Omental fat pad (tissue), 4 donors: ENCODE measurements around the gene TBL1X. TPM values are rescaled to one million over a fixed set of nuclear protein-coding genes. Genes with fewer than 3 reads are reported as not detected.

ENCODE experiments used
- ATAC-seq: fragments of 150-250 bp; one replicate; pipeline ENCODE4 v1.9.1; 2016; ENCODE audit warnings: mild to moderate bottlenecking, moderate library complexity; ENCODE audit not compliant: low FRiP score
- DNase-seq: peaks from one replicate; pipeline ENCODE4 v3.0.0-alpha.2; 2019; ENCODE audit warnings: low spot score
- total RNA-seq, 4 donors: library from RNA; depleted of rRNA; stranded (reverse); fragments of >200 nt; gene quantifications; one replicate each; pipeline ENCODE4 v1.1.0, GENCODE V29; 2016
- TF ChIP-seq, protein P1 (sequence below), 3 donors: fragments of 450-650 bp; IDR thresholded peaks; one replicate each; pipeline ENCODE4 v1.5.1; 2016 to 2017; ENCODE audit warnings: antibody characterized with exemption in 3 of 3, mild to moderate bottlenecking in 3 of 3, moderate library complexity in 2 of 3

TBL1X gene
- total RNA-seq, 4 donors from 2014 or later = 13.1 to 22.7 (median 16.2) TPM

DNA sequence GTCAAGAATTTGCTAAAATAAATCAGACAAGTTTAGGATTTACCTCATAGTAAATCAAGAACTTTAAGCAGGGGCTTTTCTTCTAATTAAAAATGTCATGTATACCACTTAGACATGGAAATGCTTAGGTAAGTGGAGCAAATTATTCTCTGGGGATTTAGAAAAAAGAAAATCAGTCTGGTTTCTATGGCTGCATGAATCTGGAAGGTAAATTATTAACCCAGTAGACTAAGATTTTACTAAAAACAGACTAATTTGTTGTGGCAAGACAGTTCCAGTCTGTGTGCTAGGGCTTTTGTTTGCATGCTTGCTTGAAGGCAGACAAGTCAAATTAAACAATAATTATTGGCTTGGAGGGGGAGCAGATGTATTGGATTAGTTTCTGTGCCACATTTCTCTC is 140.6 kb downstream of the TBL1X start:
- DNase-seq = no peak
- TF ChIP-seq, protein P1, sequence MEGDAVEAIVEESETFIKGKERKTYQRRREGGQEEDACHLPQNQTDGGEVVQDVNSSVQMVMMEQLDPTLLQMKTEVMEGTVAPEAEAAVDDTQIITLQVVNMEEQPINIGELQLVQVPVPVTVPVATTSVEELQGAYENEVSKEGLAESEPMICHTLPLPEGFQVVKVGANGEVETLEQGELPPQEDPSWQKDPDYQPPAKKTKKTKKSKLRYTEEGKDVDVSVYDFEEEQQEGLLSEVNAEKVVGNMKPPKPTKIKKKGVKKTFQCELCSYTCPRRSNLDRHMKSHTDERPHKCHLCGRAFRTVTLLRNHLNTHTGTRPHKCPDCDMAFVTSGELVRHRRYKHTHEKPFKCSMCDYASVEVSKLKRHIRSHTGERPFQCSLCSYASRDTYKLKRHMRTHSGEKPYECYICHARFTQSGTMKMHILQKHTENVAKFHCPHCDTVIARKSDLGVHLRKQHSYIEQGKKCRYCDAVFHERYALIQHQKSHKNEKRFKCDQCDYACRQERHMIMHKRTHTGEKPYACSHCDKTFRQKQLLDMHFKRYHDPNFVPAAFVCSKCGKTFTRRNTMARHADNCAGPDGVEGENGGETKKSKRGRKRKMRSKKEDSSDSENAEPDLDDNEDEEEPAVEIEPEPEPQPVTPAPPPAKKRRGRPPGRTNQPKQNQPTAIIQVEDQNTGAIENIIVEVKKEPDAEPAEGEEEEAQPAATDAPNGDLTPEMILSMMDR (IDR thresholded peaks at IDR 0.05) = no peak
- no peak for ATAC-seq

DNA sequence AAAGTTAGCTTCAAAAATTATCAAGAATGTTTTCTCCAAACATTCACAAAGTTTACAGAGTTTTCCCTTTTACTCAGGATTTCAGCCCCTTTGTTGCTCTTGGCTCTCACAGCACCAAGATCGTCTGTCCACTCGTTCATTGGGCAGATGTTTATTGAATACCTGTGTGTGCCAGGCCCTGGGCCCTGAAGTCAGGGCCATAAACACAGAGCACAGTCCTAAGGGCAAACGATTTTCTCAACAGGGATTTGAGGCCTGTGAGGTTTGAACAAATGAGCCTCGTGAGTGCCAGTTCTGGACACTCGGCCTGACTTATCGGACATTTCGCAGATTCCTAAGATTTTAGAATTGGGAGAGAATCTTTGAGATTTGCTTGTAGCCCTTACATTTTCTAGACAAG is 142.1 kb downstream of the TBL1X start:
- no peak for ATAC-seq
- TF ChIP-seq, protein P1 (IDR thresholded peaks at IDR 0.05) = no peak

DNA sequence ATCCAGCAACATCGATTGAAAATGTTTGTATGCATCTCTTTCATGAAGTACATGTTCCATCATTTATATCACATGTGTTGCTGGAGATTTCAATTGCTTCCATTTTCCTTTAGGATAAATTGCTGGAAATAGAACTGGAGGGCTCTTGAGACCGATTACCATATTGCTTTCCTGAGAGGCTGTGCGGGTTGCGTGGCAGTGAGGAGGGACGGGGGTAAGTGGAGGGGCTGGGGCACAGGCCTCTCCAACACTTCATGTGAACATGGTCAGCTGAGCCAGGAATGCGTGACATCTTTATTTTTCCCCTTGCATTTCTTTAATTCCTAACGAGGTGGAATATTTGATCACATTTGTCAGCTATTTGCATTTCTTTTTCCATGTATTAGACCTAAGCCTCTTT is 144.6 kb downstream of the TBL1X start:
- DNase-seq (no peak), ATAC-seq (no peak)
- TF ChIP-seq, protein P1 (IDR thresholded peaks at IDR 0.05) = no peak

More for the DNA sequence above, 142.1 kb downstream of the TBL1X start:
- DNase-seq = no peak

DNA sequence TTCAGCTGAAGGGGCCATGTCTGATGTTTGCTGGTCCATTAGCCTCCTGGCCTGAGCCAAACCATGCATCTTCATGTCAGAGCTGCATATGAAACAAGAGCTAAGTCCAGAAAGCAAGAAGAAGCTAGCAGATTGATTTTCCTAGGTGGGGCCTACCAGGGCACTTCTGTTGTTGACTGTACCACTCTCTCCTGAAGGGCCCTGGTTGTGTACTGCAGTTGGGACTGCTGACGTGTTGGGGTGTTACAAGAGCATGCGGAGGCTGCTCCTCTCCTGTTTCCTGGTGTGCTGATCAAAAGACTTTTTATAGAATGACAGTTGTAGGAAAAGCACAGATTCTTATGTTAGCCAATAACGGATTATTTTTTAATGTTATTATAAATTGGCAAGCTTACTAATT is 145.1 kb downstream of the TBL1X start:
- DNase-seq (no peak), ATAC-seq (no peak)
- TF ChIP-seq, protein P1 (IDR thresholded peaks at IDR 0.05) = no peak

DNA sequence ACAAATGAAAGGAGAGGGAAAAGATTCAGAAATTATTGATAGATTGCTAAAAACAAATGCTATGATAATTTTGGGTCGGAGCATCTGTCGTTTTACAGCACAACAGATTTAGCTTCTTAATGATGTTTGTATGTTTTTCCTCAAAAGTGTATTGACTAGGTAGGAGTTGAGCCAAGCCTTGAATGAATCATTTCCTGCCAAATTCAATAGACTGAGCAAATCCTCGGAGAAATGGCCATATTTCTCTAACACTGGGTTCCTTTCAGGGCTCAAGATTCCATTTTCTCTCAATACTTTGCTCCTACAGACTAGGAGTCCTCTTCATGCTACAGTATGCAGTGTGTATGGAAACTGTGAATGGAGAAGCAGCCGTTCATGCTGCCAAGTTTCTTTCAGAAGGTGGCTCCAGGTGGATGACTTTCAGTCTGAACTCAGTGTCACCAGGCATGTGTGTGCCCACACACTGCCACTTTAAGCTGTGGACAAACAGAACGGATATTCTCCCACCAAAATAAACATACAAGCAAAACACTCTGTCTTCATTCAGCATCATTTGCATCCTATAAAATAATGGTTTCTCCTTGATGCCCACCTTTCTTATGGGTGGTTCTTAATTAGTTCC is 146.0 kb downstream of the TBL1X start:
- ATAC-seq (no peak), DNase-seq (no peak)
- TF ChIP-seq, protein P1 (IDR thresholded peaks at IDR 0.05) = no peak

DNA sequence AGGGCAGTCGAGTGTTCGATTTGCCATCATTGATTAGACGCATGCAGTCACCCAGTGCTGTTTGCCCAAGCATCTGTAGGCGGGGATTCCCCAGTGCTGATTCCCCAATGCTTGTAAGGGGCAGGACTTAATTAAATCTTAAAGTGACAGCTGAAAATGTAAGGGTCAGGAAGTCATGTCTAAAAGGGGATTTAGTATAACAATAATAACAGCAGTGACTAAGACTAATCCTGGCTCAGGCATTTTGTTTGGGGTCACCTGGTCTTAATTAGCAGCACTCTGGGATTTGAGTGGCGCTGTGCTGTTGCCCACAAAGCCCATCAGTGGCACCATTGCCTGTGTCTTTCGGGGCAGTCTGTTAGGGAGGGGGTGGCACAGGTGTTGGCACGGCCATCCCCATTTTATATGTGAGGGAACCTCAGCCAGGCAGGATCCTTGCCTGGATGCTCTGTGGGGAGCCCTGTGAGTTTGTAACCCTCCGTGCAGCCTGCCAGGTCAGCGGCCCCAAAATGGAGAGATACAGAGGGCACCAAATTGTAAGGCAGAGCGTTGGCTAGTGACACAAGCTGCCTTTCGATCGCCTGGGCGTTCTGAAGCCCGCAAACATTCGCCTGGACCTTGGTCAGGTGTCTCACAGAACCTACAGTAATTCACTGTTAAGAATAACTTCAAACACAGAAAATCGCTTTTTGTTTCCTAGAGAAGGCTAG is 146.7 kb downstream of the TBL1X start:
- ATAC-seq = no peak
- TF ChIP-seq, protein P1 (IDR thresholded peaks at IDR 0.05) = no peak
- no peak for DNase-seq

DNA sequence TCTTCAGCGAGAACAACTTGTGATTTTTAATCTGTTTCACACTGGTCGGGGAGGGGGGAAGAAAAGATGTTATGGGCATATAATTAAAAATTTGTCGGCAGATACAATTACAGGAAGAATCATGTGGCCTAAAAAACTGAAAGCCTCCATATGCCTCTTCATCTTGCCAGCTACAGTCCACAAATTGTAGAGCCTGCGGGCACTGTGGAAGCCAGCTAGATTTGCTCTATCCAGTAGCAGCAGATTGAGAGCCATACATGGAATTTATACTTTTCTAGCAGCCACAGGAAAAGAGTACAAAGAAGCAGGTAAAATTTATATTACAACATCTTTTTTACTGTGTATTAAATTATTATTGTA is 147.3 kb downstream of the TBL1X start:
- no peak for DNase-seq

More for the DNA sequence above, 147.3 kb downstream of the TBL1X start:
- no peak for ATAC-seq
- TF ChIP-seq, protein P1 (IDR thresholded peaks at IDR 0.05) = no peak
